Activated CD4-positive, alpha-beta T cell treated with anti-CD3 and anti-CD28 coated beads for 36 hours (primary cell): Measurements from ENCODE around the gene FIGLA. TPM values are rescaled to one million over a fixed set of nuclear protein-coding genes. Genes with fewer than 3 reads are reported as not detected.
A peak's percentile ranks its signal among the peaks of the same experiment; 100 is the strongest.

Experiments
- ATAC-seq: fragments of 200-7000 bp; cut with Tn5 transposase; one replicate; pipeline ENCODE4 v1.10.0; 2021; ENCODE audit warnings: mild to moderate bottlenecking, moderate library complexity
- CTCF ChIA-PET: fragments of 350-600 bp; sonication (Branson Sonifier 250); formaldehyde crosslinking; loops from one replicate; lab custom pipeline; 2021; ENCODE audit warnings: antibody characterized with exemption; lab: Charles Lee
- POLR2A ChIA-PET: fragments of 350-600 bp; sonication (Branson Sonifier 250); formaldehyde crosslinking; loops from one replicate; lab custom pipeline; 2021; ENCODE audit warnings: antibody characterized with exemption, inconsistent platforms; lab: Charles Lee
- DNase-seq: peaks from one replicate; pipeline ENCODE4 v3.0.0-alpha.2; 2020
- H3K27ac Mint-ChIP-seq: one replicate; pipeline ENCODE4 v1.8.0; 2021; ENCODE audit warnings: mixed read lengths
- H3K27me3 Mint-ChIP-seq: one replicate; pipeline ENCODE4 v1.8.0; 2021; ENCODE audit warnings: mixed read lengths
- H3K36me3 Mint-ChIP-seq: one replicate; pipeline ENCODE4 v1.8.0; 2021; ENCODE audit warnings: low read depth, mixed read lengths
- H3K4me1 Mint-ChIP-seq: one replicate; pipeline ENCODE4 v1.8.0; 2021; ENCODE audit warnings: mixed read lengths
- H3K4me3 Mint-ChIP-seq: one replicate; pipeline ENCODE4 v1.8.0; 2021; ENCODE audit warnings: mild to moderate bottlenecking, moderate library complexity, mixed read lengths
- H3K9me3 Mint-ChIP-seq: one replicate; pipeline ENCODE4 v1.8.0; 2021; ENCODE audit warnings: low read depth, mixed read lengths
- intact Hi-C, 2 experiments: fragments of 100-400 bp; cut with DNase I in 1 of 2; cut with micrococcal nuclease in 1 of 2; formaldehyde crosslinking; loops; one replicate each; pipeline versions ENCODE4 v1.14.2 to v1.15.1; 2022 to 2024; cut with DNase I, micrococcal nuclease
- total RNA-seq, 2 experiments: library from RNA; stranded (reverse); gene quantifications; one replicate each; pipeline ENCODE4 v1.2.3, GENCODE V29; 2021

The FIGLA gene
- not detected for total RNA-seq

GRCh38 chr2:70790136-70790828 lies at the start of gene FIGLA:
TSS of gene FIGLA (minus strand) at chr2:70790643. CDS start at chr2:70790638, 5 bp downstream.
- intact Hi-C loops, result no loop called here
- no peak for DNase-seq
- no peaks in the 10 kb centered on the region for H3K36me3 Mint-ChIP-seq
- H3K4me1 Mint-ChIP-seq, result peaks cover 8% of the 10 kb centered on the region
- H3K27ac Mint-ChIP-seq, result peak within 1 kb of the TSS; percentile 27
- H3K4me3 Mint-ChIP-seq, result peak within 1 kb of the TSS; percentile 56
- H3K27me3 Mint-ChIP-seq, result peaks cover 53% of the 10 kb centered on the region
- ChIA-PET CTCF (interaction anchor here (0.6 to 4.9 kb wide), 16 partner anchors 12 to 177 kb away, joined by 3 to 24 read pairs (median 5); no protein-coding TSS in a partner anchor), POLR2A (interaction anchor here (1.1 kb wide), 1 partner anchor 22 kb away, joined by 4 read pairs; the partner anchor contains the start of gene ADD2)
- no peak for ATAC-seq
- H3K9me3 Mint-ChIP-seq, result no peaks in the 10 kb centered on the region

- Mint-ChIP-seq H3K27ac (no peak overlapping the region), H3K4me3 (no peak overlapping the region), H3K9me3 (no peaks in the 10 kb centered on the region), H3K4me1 (no peaks in the 10 kb centered on the region), H3K36me3 (no peaks in the 10 kb centered on the region), H3K27me3 (peaks cover 6% of the 10 kb centered on the region)
- no peak for ATAC-seq
- ChIA-PET POLR2A (no interaction called here), CTCF (interaction anchor here (1.7 kb wide), 1 partner anchor 12 kb away, joined by 6 read pairs; no protein-coding TSS in a partner anchor)
- DNase-seq, result no peak
- intact Hi-C loops, result no loop called here
Observed at GRCh38 chr2:70837980-70838925, 47.8 kb upstream of the FIGLA start.

- no peak within 1 kb of the TSS for H3K4me3 Mint-ChIP-seq
- H3K36me3 Mint-ChIP-seq, result no peaks in the 10 kb centered on the region
- no peak for ATAC-seq
- H3K27me3 Mint-ChIP-seq, result no peaks in the 10 kb centered on the region
- H3K27ac Mint-ChIP-seq, result no peak within 1 kb of the TSS
- CTCF ChIA-PET, result interaction anchor here (0.6 kb wide), 1 partner anchor 59 kb away, joined by 4 read pairs; no protein-coding TSS in a partner anchor
- H3K9me3 Mint-ChIP-seq, result no peaks in the 10 kb centered on the region
- intact Hi-C loops, result no loop called here
- no peak for DNase-seq
- POLR2A ChIA-PET, result no interaction called here
- no peaks in the 10 kb centered on the region for H3K4me1 Mint-ChIP-seq
Observed at GRCh38 chr2:70835643-70836042, 45.2 kb upstream of the FIGLA start, which contains the start of gene CD207. TSS of gene CD207 (minus strand) at chr2:70835816. CDS start at chr2:70835776, 40 bp downstream.

- Mint-ChIP-seq H3K27me3 (no peaks in the 10 kb centered on the region), H3K27ac (no peak overlapping the region), H3K9me3 (no peaks in the 10 kb centered on the region), H3K4me3 (no peak overlapping the region), H3K36me3 (no peaks in the 10 kb centered on the region), H3K4me1 (no peaks in the 10 kb centered on the region)
- ChIA-PET CTCF (interaction anchor here (0.6 kb wide), 1 partner anchor 59 kb away, joined by 4 read pairs; no protein-coding TSS in a partner anchor), POLR2A (no interaction called here)
- intact Hi-C loops, result no loop called here
- ATAC-seq, result no peak
- no peak for DNase-seq
Observed at GRCh38 chr2:70834881-70835280, 44.4 kb upstream of the FIGLA start.

- H3K27me3 Mint-ChIP-seq, result no peaks in the 10 kb centered on the region
- H3K9me3 Mint-ChIP-seq, result no peaks in the 10 kb centered on the region
- ChIA-PET POLR2A (no interaction called here), CTCF (interaction anchor here (0.5 kb wide), 1 partner anchor 187 kb away, joined by 3 read pairs; no protein-coding TSS in a partner anchor)
- no peaks in the 10 kb centered on the region for H3K4me1 Mint-ChIP-seq
- no peak for ATAC-seq
- no peak overlapping the region for H3K27ac Mint-ChIP-seq
- H3K4me3 Mint-ChIP-seq, result no peak overlapping the region
- DNase-seq, result no peak
- H3K36me3 Mint-ChIP-seq, result no peaks in the 10 kb centered on the region
- intact Hi-C loops, result no loop called here
Observed at GRCh38 chr2:70834106-70834505, 43.7 kb upstream of the FIGLA start.

- Mint-ChIP-seq H3K27me3 (no peaks in the 10 kb centered on the region), H3K36me3 (no peaks in the 10 kb centered on the region), H3K9me3 (no peaks in the 10 kb centered on the region), H3K4me1 (peaks cover 3% of the 10 kb centered on the region), H3K27ac (no peak overlapping the region), H3K4me3 (no peak overlapping the region)
- DNase-seq (no peak), ATAC-seq (no peak)
- ChIA-PET CTCF (no interaction called here), POLR2A (no interaction called here)
- intact Hi-C loops, result no loop called here
Observed at GRCh38 chr2:70833246-70833645, 42.8 kb upstream of the FIGLA start.

GRCh38 chr2:70832386-70832785 lies 41.9 kb upstream of the FIGLA start:
- ChIA-PET CTCF (interaction anchor here (0.6 kb wide), 1 partner anchor 29 kb away, joined by 3 read pairs; no protein-coding TSS in a partner anchor), POLR2A (no interaction called here)
- DNase-seq (no peak), ATAC-seq (no peak)
- Mint-ChIP-seq H3K27ac (no peak overlapping the region), H3K9me3 (no peaks in the 10 kb centered on the region), H3K4me1 (peaks cover 6% of the 10 kb centered on the region), H3K36me3 (no peaks in the 10 kb centered on the region), H3K4me3 (no peak overlapping the region), H3K27me3 (no peaks in the 10 kb centered on the region)
- intact Hi-C loops, result no loop called here

GRCh38 chr2:70831861-70832260 lies 41.4 kb upstream of the FIGLA start:
- DNase-seq (no peak), ATAC-seq (no peak)
- Mint-ChIP-seq H3K27me3 (no peaks in the 10 kb centered on the region), H3K36me3 (no peaks in the 10 kb centered on the region), H3K27ac (no peak overlapping the region), H3K4me1 (peaks cover 12% of the 10 kb centered on the region), H3K4me3 (no peak overlapping the region), H3K9me3 (no peaks in the 10 kb centered on the region)
- intact Hi-C loops, result no loop called here
- CTCF ChIA-PET, result interaction anchor here (0.6 to 2.0 kb wide), 3 partner anchors 21 to 40 kb away, joined by 3 to 5 read pairs (median 3); no protein-coding TSS in a partner anchor
- POLR2A ChIA-PET, result no interaction called here

GRCh38 chr2:70830366-70830765 lies 39.9 kb upstream of the FIGLA start:
- ChIA-PET POLR2A (no interaction called here), CTCF (interaction anchor here (0.7 to 2.0 kb wide), 3 partner anchors 9 to 45 kb away, joined by 3 to 5 read pairs (median 3); no protein-coding TSS in a partner anchor)
- H3K9me3 Mint-ChIP-seq, result no peaks in the 10 kb centered on the region

GRCh38 chr2:70829916-70830315 lies 39.5 kb upstream of the FIGLA start:
- ATAC-seq (no peak), DNase-seq (no peak)
- ChIA-PET CTCF (interaction anchor here (0.6 to 2.0 kb wide), 4 partner anchors 33 to 51 kb away, joined by 3 to 5 read pairs (median 4); no protein-coding TSS in a partner anchor), POLR2A (no interaction called here)
- Mint-ChIP-seq H3K9me3 (no peaks in the 10 kb centered on the region), H3K4me3 (no peak overlapping the region), H3K4me1 (peaks cover 17% of the 10 kb centered on the region), H3K27me3 (no peaks in the 10 kb centered on the region), H3K36me3 (no peaks in the 10 kb centered on the region), H3K27ac (no peak overlapping the region)
- intact Hi-C loops, result no loop called here

More at GRCh38 chr2:70830366-70830765, 39.9 kb upstream of the FIGLA start:
- Mint-ChIP-seq H3K4me3 (no peak overlapping the region), H3K27me3 (no peaks in the 10 kb centered on the region), H3K27ac (no peak overlapping the region), H3K4me1 (peaks cover 17% of the 10 kb centered on the region), H3K36me3 (no peaks in the 10 kb centered on the region)
- no peak for DNase-seq
- no peak for ATAC-seq
- intact Hi-C loops, result no loop called here
